ENCODE measurements around the gene RPS6KA4. TPM values are rescaled to one million over a fixed set of nuclear protein-coding genes. Genes with fewer than 3 reads are reported as not detected.

The RPS6KA4 gene
- total RNA-seq, 1 donor from 2014 or later = 30.8 TPM

DNA sequence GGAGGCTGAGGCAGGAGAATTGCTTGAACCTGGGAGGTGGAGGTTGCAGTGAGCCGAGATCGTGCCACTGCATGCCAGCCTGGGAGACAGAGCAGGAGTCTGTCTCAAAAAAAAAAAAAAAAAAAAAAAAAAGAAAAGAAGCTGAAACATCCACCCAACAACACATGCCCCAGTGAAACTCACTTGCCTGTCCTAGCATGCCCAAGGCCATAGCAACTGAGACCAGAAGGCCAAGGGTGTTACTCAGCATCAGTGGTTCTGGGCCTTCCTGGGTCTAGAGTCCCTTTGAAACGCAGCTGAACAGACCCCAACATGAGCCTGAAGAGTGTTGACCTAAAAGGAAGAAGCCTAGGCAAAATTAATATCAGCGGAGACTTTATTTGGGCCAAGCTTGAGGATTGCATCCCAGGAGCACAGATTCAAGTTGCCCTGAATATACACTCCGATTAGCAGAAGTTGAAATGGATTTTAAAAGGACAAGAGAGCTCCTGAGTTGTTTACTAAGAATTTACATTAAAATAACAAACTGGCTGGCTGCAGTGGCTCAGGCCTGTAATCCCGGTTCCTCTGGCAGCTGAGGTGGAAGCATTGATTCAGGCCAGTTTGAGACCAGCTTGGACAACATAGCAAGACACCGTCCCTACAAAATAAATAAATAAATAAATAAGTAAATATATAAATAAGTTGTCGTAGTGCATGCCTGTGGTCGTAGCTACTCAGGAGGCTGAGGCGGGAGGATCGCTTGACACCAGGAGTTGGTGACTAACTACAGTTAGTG lies 34.1 kb upstream of the RPS6KA4 start:
- intact Hi-C loops (cut with micrococcal nuclease) = no loop called here

DNA sequence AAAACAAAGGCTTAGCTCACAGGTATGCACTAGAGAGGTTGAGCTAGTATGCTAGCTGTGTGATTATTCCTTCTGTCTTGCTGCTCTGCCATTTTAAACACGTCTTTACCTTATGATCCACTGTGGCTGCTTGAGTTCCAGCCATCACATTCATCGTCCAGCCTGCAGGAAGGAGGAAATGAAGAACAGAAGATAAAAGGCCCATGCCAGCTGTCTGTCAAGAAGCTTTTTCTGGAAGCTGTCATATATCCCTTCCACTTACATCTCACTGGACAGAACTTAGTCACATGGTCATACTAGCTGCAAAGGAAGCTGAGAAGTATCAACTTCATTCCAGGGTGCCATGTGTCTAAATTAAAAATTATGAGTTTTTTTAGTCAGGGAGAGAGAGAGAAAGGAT lies 31.6 kb upstream of the RPS6KA4 start:
- intact Hi-C loops (cut with micrococcal nuclease) = no loop called here

DNA sequence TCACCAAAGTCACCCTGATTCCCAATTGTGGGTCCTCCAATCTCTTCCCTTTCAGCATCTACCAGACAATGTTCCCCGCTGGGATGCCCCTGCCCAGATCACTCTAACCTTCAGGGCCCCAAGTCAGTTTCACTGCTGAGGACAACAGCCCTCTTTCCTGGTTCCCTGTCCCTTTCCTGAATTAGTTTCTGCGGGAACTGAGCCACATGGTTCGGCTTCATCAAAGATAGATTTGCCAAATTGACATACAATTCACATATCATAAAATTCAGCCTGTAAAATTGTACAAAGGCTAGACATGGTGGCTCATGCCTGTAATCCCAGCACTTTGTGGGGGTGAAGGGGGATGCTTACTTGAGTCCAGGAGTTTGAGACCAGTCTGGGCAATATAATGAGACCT lies 31.0 kb upstream of the RPS6KA4 start:
- intact Hi-C loops (cut with micrococcal nuclease) = no loop called here

DNA sequence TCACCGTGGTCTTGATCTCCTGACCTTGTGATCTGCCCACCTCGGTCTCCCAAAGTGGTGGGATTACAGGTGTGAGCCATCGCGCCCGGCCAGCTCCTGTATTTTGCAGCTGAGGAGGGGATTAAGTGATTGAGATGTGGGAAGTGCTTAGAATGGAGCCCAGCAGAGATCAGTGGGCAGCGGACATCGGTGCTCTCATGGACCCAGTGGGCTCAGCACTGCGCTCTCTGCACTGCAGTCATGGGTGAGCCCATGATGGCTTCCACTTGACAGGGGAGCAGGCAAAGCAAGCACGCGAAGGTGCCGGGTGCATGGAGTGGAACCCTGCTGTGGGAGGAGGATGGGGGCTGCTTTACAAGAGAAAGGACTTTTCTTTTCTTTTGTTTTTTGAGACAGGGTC lies 28.1 kb upstream of the RPS6KA4 start:
- intact Hi-C loops (cut with micrococcal nuclease) = loop anchor here (1.0 kb wide), 1 partner anchor 13 kb away; the partner anchor contains the start of gene PRDX5

DNA sequence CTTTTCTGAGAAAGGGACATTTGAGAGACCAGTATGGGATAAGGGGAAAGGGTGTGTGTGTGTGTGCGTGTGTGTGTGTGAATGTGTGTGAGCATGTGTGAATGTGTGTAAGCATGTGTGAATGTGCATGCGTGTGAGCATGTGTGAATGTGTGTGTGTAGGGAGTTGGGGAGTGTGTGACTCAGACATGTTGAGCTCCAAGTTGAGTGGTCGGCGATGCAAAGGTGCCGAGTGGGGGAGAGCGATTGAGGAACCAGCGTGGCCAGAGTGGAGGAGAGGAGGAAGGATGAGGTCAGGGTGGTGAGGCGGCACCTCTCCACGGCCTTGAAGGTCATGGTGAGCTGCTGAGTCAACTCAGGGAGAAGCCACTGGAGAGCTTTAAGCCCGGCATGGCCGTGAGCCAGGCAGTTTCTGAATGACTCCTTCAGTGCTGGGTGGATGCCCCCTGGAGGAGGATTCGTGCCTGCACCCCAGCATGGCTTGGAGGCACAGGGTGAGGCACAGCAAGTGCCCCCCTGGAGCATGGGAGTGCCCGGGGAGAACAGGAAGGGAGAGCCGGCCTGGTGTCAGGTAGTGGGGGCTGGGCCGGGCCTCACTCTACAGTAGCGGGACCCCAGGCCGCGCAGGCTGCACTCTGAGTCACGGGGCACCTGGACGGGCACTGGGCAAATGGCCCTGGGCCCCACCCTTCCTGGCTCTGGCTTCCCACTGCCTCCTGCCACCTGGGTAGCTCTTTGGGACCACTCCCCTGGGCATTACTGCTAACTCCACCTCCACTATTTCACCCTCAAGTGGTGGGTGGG lies 27.2 kb upstream of the RPS6KA4 start:
- intact Hi-C loops (cut with micrococcal nuclease) = loop anchor here (1.0 kb wide), 1 partner anchor 13 kb away; the partner anchor contains the start of gene PRDX5

DNA sequence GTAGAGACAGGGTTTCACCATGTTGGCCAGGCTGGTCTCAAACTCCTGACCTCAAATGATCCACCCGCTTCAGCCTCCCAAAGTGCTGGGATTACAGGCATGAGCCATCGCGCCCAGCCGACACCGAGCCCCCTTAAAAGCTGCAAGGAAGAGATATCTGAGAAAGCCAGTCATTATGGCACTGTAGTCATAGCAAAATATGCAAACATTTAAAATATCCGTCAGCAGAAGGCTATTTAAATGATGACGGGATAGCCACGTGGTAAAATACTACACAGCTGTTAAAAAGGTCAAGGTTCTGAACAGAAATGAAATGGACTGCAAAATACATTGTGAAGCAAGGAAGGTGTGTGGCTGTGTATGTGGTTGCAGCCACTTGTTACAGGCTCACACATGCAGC lies 25.4 kb upstream of the RPS6KA4 start:
- intact Hi-C loops (cut with micrococcal nuclease) = no loop called here

DNA sequence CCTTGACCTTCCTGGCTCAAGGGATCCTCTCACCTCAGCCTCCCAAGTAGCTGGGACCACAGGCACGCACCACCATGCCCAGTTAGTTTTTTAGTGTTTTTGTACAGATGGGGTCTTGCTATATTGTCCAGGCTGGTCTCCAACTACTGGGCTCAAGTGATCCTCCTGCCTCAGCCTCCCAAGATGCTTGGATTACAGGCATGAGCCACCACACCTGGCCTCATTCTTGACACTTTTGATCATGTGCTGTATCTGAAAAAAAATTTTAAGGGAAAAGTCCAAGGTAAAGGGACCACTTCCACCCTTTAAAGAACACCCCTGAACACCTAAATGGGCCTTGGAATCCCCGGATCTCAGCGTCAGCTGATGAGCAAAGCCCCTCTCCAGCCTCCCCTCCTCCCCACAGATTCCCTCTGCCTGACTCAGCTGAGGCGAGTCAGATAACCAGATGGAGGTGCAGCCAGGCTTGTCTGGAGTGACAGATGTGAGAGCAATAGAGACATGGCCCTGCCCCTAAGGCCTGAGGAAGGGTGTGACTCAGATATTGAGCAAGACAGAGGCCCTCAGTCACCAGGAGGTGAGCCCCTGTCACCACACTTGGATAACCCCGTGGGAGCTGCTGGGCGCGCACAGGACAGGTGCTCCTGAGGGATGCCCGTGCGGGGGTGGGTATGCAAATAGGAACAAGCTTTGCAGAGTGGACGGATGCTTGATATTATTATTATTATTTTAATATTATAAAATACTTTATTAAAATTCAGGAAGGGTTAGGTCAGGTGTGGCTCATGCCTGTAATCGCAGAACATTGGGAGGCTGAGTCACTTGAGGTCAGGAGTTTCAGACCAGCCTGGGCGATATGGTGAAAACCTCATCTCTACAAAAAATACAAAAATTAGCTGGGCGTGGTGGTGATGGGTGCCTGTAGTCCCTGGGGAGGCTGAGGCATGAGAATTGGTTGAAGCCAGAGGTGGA lies 23.9 kb upstream of the RPS6KA4 start:
- intact Hi-C loops (cut with micrococcal nuclease) = no loop called here

DNA sequence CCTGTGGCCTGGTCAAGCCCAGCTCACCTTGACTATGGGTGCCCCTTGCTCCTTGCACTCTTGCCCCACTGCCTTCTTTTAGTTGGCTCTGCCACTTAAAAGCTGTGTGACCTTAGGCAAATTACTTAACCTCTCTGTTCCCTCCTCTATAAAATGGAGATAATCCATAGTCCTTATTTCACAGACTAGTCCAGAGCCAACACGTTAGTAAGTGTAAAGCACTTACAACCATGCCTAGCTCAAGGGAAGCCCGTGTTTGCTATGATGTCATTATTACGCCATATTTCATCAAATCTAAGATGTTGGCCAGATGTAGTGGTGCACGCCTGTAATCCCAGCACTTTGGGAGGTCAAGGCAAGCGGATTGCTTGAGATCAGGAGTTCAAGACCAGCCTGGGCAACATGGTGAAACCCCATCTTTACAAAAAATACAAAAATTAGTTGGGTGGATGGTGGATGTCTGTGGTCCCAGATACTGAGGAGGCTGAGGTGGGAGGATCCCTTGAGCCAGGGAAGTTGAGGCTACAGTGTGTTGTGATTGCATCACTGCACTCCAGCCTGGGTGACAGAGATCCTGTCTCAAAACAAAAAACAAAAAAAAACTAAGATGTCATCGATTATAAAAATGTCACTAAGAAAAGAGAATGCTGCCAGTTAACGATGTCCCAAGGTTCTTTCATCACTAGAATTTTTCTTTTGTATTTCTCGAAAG lies 21.3 kb upstream of the RPS6KA4 start:
- intact Hi-C loops (cut with micrococcal nuclease) = no loop called here

DNA sequence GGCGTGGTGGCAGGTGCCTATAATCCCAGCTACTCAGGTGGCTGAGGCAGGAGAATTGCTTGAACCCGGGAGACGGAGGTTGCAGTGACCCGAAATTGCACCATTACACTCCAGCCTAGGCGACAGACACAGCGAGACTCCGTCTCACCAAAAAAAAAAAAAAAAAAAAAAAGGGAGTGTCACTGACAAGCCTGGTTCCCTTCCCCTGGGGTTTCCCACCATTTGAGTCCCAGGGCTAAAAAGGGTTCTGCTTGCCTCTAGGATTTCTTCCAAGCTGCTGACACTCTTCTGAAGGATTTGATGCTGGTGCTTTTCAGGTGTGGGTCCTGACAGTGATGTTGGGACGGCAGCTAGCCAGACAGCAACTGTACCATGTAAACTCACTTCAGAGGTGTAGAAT lies 20.2 kb upstream of the RPS6KA4 start:
- intact Hi-C loops (cut with micrococcal nuclease) = no loop called here

DNA sequence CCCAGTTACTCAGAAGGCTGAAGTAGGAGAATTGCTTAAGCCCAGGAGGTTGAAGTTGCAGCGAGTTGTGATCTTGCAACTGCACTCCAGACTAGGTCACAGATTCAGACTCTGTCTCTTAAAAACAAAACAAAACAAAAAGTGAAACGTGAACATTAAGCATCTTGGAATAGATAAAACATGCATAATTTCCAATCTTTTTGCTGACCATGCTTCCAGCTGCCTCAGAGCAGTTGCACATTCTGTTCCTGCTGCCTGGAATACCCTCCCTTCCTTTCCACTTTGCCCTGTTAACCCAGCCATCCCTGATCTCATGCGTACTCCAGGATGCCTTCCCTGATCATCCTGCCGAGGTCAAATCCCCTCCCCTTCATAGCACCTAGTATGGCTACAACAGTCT lies 19.7 kb upstream of the RPS6KA4 start:
- intact Hi-C loops (cut with micrococcal nuclease) = no loop called here

DNA sequence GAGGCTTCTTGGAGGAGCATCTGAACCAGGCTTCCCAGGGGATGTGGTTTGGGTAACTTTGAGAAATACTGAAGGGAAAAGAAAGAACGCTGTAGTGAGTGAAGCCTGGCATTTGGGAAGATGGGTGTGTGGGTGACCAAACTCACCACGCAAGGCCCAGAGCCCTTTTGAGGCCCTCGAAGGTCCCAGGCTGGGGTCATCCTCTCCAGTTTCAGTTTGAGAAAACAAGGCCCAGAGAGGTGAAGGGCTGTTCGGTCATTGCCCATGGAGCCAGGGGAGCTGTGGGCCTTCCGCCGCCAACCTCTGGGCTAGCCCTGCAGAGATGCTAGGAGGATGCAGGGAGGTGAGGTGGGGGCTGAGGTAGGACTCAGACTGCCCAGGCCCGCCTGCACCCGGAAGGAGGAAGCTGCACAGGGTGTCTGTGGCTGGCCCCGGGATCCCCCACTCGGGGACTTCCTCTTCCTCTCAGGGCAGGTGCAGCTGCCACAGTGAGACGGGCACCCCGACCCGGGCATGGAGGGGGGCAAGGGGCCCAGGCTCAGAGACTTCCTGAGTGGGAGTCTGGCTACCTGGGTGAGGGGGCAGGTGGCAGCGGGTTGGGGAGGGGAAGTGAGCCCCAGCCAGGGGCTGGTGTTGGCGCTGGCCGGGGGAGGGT lies 19.1 kb upstream of the RPS6KA4 start, which contains the start of gene CCDC88B:
CCDC88B (plus strand) TSS at position 451 of the 655 bp plus-strand sequence; CDS start at position 514, 63 bp downstream.
- intact Hi-C loops (cut with micrococcal nuclease) = loop anchor here (1.0 to 2.0 kb wide), 4 partner anchors 22 to 99 kb away; partner anchors contain the start of genes ESRRA, FKBP2 and PRDX5

DNA sequence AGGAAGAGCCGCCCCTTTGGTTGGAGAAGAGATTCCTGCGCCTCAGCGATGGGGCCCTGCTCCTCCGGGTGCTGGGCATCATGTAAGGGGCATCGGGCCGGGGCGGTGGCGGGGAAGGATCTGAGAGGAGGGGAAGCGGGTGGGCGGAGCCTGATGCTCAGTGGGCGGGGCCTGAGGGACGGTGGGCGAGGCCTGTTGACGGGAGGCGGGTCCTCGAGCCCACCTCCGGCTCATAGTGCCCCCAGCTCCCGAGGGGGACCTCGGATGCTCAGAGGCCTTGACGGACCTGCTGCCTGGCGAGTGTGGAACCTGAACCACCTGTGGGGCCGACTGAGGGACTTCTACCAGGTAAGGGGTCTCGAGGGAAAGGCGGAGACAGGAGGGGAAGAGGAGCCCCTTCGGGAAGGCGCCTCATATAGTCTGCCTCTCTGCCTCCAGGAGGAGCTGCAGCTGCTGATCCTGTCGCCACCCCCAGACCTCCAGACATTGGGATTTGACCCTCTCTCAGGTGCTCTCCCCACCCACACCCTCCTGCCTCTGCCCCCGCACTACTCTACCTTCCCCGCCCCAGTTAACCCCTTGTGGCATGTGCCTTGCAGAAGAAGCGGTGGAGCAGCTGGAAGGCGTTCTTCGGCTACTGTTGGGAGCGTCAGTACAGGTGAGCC lies 18.2 kb upstream of the RPS6KA4 start:
- intact Hi-C loops (cut with micrococcal nuclease) = loop anchor here (1.0 to 2.0 kb wide), 4 partner anchors 23 to 100 kb away; partner anchors contain the start of genes ESRRA, FKBP2 and PRDX5

DNA sequence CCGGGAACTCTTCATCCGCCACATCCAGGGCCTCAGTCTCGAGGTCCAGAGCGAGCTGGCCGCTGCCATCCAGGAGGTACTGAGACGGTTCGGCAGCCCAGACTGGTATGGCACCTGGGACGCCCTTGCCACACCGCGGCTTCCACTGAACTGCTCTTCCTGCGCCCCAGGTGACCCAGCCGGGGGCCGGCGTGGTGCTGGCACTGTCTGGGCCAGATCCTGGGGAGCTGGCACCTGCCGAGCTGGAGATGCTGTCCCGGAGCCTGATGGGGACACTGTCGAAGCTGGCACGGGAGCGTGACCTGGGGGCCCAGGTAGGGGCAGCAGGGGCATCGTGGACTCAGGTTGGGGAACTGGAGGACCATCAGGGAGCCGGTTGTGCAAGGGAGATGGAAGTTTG lies 17.5 kb upstream of the RPS6KA4 start:
- intact Hi-C loops (cut with micrococcal nuclease) = loop anchor here (2.0 kb wide), 2 partner anchors 73 to 101 kb away; partner anchors contain the start of gene FKBP2

DNA sequence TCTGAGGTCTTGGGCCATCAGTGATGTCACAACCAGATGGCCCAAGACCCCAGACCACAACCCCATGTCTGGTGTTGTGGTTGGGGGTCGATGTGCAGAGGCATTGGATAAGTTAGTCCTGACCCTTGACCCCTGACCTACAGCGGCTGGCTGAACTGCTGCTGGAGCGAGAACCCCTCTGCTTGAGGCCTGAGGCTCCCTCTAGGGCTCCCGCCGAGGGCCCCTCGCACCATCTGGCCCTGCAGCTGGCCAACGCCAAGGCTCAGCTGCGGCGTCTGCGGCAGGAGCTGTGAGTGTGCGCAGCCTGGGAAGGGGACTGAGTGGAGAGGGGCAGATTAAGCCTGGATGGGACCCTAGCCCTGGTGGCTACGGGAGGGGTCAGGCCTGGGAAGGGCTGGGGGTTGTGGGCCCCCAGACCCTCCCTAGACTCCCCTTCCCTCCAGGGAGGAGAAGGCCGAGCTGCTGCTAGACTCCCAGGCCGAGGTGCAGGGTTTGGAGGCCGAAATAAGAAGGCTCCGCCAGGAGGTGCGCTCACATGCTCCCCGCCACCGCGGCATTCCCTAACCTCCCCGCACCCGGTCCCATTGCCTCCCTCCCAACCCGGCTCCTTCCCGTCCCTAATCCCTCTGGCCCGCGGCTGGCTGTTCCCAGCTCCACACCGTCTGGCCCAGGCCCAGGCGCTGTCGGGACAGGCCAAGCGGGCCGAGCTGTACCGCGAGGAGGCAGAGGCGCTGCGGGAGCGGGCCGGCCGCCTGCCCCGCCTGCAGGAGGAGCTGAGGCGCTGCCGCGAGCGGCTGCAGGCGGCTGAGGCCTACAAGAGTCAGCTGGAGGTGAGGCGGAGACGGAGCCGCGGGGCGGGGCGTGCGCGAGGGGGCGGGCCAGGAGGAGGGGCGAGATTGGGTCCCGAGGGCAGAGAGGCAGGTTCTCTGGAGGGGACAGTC lies 16.8 kb upstream of the RPS6KA4 start:
- intact Hi-C loops (cut with micrococcal nuclease) = loop anchor here (1.0 to 2.0 kb wide), 4 partner anchors 17 to 101 kb away; partner anchors contain the start of genes FKBP2, PPP1R14B and RPS6KA4

DNA sequence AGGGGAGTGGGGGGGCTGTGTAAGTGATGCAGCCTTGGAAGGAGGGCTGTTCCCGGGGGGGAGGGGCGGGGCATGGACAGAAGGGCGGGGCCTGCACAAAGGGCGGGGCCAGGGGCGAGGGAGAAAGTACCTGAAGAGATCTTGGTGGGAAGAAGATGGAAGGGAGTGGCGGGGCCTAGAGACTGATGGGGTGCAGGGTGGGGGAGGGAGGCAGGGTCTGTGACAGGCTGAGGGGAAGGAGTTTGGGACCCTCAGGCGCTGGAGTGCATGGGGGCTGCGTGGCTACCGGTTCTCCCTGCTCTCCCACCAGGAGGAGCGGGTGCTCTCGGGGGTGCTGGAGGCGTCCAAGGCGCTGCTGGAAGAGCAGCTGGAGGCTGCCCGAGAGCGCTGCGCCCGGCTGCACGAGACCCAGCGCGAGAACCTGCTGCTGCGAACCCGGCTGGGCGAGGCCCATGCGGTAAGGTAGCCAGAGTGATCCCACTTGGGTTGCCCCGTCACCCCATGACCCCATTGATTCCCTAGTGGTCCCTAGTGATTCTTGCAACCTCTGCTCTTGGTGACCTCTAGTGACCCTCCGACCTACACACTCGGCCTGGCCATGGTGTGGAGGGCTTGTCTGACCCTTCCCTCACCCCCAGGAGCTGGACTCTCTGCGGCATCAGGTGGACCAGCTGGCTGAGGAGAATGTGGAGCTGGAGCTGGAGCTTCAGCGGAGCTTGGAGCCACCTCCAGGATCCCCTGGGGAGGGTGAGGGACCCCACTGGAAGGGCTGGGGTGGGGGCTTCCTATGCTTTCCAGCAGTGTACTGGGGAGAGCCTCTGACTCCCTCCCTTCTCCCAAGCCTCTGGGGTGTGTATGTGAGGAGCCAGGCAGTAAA lies 15.9 kb upstream of the RPS6KA4 start:
- intact Hi-C loops (cut with micrococcal nuclease) = loop anchor here (1.0 to 2.0 kb wide), 2 partner anchors 16 to 96 kb away; partner anchors contain the start of genes PPP1R14B and RPS6KA4

DNA sequence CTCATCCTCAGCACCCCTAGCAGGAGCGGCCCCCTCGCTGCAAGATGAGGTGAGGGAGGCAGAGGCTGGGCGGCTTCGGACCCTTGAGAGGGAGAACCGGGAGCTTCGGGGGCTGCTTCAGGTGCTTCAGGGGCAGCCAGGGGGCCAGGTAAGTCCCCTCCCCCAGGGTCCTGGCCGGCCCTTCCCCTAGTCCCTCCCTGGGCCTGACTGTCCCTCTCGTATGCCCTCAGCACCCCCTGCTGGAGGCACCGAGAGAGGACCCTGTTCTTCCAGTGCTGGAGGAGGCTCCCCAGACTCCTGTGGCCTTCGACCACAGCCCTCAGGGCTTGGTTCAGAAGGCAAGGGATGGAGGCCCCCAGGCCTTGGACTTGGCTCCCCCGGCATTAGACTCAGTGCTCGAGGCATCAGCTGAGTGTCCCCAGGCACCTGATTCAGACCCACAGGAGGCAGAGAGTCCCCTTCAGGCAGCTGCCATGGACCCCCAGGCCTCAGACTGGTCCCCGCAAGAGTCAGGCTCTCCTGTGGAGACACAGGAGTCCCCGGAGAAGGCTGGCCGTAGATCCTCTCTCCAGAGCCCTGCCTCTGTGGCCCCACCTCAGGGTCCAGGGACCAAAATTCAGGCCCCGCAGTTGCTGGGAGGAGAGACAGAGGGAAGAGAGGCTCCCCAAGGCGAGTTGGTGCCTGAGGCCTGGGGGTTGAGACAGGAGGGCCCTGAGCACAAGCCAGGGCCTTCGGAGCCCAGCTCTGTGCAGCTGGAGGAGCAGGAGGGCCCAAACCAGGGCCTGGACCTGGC lies 15.0 kb upstream of the RPS6KA4 start:
- intact Hi-C loops (cut with micrococcal nuclease) = loop anchor here (2.0 kb wide), 1 partner anchor 97 kb away; the partner anchor contains the start of gene PPP1R14B
